ENCODE data around the gene ZNRF1.

DNA sequence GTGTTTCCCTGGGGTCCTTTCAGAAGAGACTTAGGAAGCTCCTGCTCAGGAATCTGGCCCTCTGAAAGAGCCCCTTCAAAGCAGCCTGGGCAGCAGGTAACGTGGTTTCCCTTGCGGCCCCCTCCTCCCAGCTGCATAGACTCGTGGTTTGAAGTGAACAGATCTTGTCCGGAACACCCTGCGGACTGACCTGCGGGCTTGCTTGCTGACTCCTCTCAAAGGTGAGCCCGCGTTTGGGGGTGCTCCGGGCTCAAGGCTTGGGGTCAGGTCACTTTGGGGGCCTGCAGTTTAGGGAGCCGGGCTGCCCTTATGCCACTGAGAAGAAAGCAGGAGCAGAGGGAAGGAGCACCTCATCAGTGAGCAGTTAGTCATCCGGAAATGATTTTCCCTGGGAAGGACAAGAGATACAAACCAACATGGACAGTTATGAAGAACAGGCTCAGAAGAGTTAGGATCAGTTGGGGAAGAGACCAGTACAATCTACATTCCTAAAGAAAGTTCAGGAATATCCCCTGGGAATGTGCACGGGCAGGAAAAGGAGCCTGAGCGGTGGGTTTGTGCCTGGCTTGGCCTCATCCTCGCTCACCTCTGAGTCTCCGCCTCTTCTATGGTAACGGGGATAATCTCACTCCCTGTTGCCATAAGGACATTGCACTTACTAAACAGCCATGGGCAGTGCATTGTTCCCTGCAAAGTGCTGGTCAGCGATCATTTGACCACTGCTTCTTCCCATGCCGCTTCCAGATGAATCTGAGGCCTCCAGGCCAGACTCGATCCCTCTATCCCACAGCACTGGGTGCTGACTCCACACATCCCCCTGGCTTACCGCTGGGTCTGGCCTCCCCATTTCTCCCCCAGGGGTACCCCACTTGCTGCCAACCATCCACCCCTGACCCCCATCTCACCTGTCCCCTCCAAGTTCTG, 107.8 kb downstream of the ZNRF1 start:
- TF ChIP-seq, protein P1, sequence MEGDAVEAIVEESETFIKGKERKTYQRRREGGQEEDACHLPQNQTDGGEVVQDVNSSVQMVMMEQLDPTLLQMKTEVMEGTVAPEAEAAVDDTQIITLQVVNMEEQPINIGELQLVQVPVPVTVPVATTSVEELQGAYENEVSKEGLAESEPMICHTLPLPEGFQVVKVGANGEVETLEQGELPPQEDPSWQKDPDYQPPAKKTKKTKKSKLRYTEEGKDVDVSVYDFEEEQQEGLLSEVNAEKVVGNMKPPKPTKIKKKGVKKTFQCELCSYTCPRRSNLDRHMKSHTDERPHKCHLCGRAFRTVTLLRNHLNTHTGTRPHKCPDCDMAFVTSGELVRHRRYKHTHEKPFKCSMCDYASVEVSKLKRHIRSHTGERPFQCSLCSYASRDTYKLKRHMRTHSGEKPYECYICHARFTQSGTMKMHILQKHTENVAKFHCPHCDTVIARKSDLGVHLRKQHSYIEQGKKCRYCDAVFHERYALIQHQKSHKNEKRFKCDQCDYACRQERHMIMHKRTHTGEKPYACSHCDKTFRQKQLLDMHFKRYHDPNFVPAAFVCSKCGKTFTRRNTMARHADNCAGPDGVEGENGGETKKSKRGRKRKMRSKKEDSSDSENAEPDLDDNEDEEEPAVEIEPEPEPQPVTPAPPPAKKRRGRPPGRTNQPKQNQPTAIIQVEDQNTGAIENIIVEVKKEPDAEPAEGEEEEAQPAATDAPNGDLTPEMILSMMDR (IDR thresholded peaks at IDR 0.05) = no peak
- no peak for TF ChIP-seq POLR2AphosphoS5 (IDR thresholded peaks at IDR 0.05)
